CD4-positive, alpha-beta T cell treated with Interleukin-6 at 100 ng/mL for 8 hours (primary cell): Measurements from ENCODE around the gene TTC33.
"Not testable (repeated sequence)": the region's sequence is repeated elsewhere in the genome, so short reads cannot be mapped to it uniquely, and the experiment has no call there.

Source experiments
- DNase-seq: peaks from one replicate; pipeline ENCODE4 v3.0.0-alpha.2; 2020; ENCODE audit warnings: mixed read lengths, low spot score

TTC33 gene

GRCh38 chr5:40653221-40654022, 102.3 kb downstream of the TTC33 start:
- no peak for DNase-seq

GRCh38 chr5:40652441-40653220, 103.1 kb downstream of the TTC33 start:
- peak; percentile 22 for DNase-seq

DNA sequence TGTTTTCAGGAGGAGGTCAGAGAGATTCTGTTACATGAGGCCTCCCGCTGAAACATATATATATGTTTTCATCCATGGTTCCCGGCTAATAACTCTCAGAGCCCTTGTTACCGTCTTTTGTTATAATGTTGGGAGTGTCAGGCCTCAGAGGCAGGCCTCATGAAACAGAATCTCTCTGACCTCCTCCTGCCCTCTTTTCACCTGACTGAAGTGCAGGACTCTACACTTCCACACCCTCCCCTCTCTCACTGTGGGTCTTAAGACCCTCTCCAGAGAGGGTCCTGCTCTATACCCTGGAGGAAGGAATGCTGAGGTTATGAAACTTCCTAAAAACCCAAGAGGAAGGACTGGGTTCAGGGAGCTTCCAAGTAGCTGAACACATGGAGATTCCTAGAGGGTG, 104.6 kb downstream of the TTC33 start:
- no peak for DNase-seq

DNA sequence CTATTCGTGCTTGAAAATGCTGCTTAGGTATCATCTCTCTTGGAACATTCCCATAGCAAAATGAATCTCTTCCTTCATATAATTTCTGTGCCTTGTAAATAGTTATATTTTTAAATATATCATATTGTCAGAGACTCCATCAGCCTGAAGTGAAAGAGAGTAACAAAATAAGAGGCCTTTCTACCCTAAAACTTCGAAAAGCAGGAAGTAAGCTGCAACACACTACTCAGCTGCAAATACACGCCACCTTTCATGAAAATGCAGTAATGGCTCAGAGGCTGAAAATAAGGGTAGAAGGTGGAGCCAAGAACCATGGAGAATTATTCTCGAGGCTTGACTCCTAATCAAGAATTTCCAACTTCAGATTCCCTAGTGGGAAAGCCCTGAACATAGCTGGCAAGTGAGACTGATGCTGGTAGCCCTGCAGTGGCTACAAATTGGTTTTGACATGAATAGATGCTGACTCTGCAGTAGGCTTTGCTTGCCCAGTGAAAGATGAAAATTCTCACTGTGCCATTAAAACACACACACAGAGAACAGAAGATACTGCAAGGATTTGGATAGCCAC, 106.2 kb downstream of the TTC33 start:
- peak; percentile 36 for DNase-seq

DNA sequence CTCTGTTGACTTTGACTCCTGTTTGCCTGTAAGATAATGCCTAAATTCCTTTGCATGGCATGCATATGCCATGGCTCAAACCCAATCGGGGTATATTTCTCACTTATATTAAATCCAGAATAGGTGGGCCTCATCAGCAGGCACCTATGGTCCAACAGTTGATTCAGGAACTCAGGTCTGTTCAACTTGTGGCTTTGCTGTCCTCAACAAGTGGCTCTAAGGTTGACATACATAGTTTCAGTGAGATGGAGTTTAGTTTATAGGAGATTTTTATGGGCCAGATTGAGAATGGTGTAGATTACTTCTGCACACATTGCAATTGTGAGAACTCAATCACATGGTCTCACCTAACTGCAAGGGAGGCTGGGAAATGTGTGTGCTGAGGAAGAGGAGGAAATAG, 107.6 kb downstream of the TTC33 start:
- DNase-seq, result no peak

DNA sequence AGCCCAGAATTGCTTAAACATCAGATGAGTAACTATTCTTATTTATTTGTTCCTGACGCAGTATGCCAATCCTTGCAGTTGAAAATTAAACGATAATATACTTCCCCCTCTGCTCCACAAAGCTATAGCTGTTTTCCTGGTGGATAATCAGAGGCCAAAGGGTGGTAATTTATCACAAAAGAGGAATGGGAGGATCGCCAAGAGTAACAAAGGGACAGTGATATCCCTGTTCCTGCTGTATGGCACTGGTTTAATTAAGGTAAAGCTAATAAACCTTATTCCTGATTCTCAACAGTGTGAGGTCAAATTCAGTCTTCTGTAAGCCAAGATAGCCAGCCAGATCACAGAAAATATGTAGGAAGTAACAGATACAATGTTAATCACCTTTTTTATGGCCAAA, 109.5 kb downstream of the TTC33 start:
- no peak for DNase-seq

DNA sequence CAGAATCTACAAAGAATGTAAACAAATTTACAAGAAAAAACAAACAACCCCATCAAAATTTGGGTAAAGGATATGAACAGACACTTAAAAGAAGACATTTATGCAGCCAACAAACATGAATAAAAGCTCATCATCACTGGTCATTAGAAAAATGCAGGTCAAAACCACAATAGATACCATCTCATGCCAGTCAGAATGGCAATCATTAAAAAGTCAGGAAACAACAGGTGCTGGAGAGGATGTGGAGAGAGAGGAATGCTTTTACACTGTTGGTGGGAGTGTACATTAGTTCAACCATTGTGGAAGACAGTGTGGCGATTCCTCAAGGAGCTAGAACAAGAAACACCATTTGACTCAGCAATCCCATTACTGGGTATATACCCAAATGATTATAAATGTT, 116.2 kb downstream of the TTC33 start:
- DNase-seq, result not testable (repeated sequence)

- DNase-seq, result no peak
Observed at GRCh38 chr5:40634593-40634992, 121.2 kb downstream of the TTC33 start.

DNA sequence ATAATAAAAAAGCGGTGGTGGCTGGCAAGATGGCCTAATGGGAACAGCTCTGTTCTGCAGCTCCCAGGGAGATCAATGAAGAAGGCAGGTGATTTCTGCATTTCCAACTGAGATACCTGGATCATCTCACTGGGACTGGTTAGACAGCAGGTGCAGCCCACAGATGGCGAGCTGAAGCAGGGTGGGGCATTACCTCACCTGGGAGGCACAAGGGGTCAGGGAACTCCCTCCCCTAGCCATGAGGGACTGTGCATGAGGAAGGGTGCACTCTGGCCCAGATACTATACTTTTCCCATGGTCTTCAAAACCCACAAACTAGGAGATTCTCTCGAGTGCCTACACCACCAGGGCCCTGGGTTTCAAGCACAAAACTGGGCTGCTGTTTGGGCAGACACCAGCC, 121.6 kb downstream of the TTC33 start:
- DNase-seq, result no peak

DNA sequence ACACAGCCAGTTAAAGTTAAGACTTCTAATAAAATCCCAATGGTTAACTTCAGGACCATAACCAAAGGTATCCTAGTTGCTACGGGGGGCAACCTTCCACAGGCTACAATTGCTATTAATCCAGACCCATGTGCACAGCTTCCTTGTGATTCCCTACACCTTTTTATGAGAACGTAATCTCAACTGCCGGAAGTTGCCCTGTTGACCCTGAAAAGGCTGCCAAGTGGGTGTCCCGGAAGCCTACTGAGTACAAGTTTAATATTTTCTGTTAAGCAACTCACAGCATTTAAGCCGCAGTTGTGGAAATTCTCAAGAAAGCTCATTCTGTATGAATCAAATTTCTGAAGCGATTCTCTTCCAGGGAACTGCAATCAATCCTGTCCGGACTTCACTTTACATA, 124.5 kb downstream of the TTC33 start:
- no peak for DNase-seq

DNA sequence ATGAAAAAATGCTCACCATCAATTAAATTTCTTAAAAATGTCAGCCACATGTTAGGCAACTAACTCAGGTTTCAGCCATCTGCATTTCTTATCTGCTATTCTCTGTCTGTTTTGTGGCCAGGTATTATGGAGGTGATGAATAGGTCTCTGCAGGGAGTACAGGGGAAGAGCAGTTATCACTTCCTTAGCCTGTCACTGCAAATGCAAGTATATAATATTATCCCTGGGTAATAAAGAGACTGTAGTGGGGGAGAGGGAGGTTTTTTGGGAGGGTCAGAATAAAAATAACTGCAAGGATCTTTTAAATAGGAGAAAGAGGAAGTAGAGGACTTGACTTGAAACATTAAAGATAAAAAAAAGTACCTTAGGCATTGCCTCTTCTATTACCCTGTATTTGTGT, 125.6 kb downstream of the TTC33 start:
- no peak for DNase-seq

GRCh38 chr5:40628407-40628806, 127.4 kb downstream of the TTC33 start:
- DNase-seq, result no peak

- no peak for DNase-seq
Observed at GRCh38 chr5:40627706-40628105, 128.1 kb downstream of the TTC33 start.

DNA sequence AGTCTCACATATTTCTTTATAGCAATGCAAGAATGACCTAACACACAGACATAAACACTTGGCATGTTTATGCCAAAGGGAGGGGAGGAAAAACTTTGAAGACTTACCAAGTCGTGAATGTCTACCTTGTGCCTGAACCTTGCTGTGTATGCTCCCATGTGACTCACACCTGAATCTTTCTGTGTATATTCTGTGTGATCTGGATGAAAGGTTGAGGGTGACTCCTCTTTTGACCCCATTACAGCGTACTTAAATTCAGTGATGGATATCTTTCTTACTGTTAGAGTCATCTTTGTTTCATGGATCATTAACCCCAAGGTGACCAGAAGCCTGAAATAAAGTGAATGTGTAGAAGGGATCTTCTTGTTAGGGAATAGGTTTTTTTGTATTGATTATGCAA, 129.0 kb downstream of the TTC33 start:
- DNase-seq, result no peak

DNA sequence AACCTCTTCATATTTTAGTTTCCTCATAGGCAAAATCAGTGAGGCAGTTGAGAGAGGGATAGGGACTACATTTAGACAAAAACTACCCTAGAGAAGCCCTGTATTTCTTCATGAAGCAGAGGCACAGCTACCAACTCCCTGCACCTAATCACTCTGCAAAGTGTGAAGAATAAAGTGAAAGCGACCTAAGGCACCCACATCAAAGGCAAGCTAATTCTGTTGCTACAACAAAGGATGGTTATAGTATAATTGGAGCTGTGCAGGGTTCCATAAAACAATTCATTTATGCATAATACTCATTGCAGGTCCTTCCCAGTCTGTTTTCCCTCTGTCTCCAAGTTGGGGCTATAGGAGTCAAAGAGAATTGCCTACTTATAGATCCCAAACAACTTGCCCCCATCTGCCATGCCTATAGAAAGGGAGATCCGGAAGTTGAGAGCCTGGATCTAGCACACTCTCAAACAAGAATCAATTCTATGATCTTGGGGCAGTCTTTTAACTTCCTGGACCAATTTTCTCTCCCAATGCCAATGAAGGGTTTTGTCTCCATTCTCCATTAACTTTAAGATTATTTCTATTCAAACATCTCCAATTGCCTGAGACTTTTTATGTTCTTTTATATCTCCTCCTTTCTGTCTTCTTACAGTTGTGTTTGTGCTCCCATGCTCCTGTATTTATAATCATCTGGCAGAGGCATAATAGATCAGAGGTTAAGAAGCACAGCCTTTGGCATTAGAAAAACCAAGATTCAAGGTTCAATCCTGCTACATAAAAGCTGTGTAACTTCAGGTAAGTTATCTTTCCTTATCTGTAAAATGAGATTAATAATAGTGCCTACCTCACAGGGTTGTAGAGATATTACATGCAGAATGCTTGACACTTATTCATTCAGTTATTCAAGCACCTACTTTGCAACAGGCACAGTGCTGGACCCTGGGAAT, 132.0 kb downstream of the TTC33 start:
- peak; percentile 59 for DNase-seq

GRCh38 chr5:40622463-40623252, 133.1 kb downstream of the TTC33 start:
- no peak for DNase-seq

GRCh38 chr5:40619421-40619820, 136.3 kb downstream of the TTC33 start:
- DNase-seq, result no peak

- no peak for DNase-seq
Observed at GRCh38 chr5:40618926-40619325, 136.8 kb downstream of the TTC33 start.

DNA sequence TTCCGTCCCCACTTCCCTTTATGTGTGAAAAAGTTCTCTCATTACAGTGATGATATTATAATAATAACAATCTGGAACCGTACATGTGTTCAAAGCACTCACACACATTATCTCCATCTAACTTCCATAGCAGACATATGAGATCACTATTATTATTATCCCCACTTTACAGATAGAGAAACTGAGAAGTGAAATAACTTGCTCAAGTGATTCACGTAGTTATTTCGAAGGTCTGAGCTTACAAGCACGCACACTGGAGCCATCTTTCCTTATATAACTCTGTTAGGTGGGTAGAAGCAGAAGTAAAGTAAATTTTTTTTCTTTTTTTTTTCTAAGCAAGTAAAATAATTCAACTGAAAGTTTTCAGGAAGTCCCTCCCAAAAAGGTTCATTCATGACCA, 139.0 kb downstream of the TTC33 start:
- DNase-seq, result no peak

- peak; percentile 11 for DNase-seq
Observed at GRCh38 chr5:40615586-40616170, 140.1 kb downstream of the TTC33 start.
